H9 (cell line): ENCODE results near the gene MME. TPM values are rescaled to one million over a fixed set of nuclear protein-coding genes. Genes with fewer than 3 reads are reported as not detected.

Source experiments
- DNase-seq: peaks from one replicate; pipeline ENCODE4 v3.0.0-alpha.2; 2017
- H2AFZ ChIP-seq: one replicate; pipeline ENCODE4 v1.6.1; 2013; ENCODE audit warnings: mild to moderate bottlenecking, low read length, control low read depth, moderate library complexity
- H2AK5ac ChIP-seq: 2 replicates; pipeline ENCODE4 v1.6.1; 2013; ENCODE audit warnings: low read length, control low read depth, mixed read lengths; ENCODE audit not compliant: insufficient read length
- H2BK120ac ChIP-seq: one replicate; pipeline ENCODE4 v1.6.1; 2013; ENCODE audit warnings: low read depth, mild to moderate bottlenecking, low read length, control low read depth, inconsistent platforms; ENCODE audit not compliant: poor library complexity, severe bottlenecking
- H2BK12ac ChIP-seq: 2 replicates; pipeline ENCODE4 v1.6.1; 2013; ENCODE audit warnings: low read length, control low read depth, mixed read lengths, low read depth; ENCODE audit not compliant: insufficient read length
- H2BK15ac ChIP-seq: 2 replicates; pipeline ENCODE4 v1.6.1; 2013; ENCODE audit warnings: low read depth, low read length, control low read depth
- H2BK20ac ChIP-seq: one replicate; pipeline ENCODE4 v1.6.1; 2013; ENCODE audit warnings: low read depth, mild to moderate bottlenecking, low read length, control low read depth, inconsistent platforms; ENCODE audit not compliant: poor library complexity, severe bottlenecking
- H2BK5ac ChIP-seq: 2 replicates; pipeline ENCODE4 v1.6.1; 2013; ENCODE audit warnings: low read length, control low read depth, mixed read lengths; ENCODE audit not compliant: insufficient read length
- H3K14ac ChIP-seq: 2 replicates; pipeline ENCODE4 v1.6.1; 2013; ENCODE audit warnings: low read length, control low read depth; ENCODE audit not compliant: insufficient read depth
- H3K18ac ChIP-seq: 2 replicates; pipeline ENCODE4 v1.6.1; 2013; ENCODE audit warnings: low read depth, mild to moderate bottlenecking, mixed read lengths, low read length, control low read depth; ENCODE audit not compliant: insufficient read length
- H3K23ac ChIP-seq: 2 replicates; pipeline ENCODE4 v1.6.1; 2013; ENCODE audit warnings: low read length, control low read depth, mixed read lengths, low read depth; ENCODE audit not compliant: insufficient read length
- H3K23me2 ChIP-seq: 2 replicates; pipeline ENCODE4 v1.6.1; 2013; ENCODE audit warnings: low read depth, mild to moderate bottlenecking, mixed read lengths, low read length, control low read depth; ENCODE audit not compliant: insufficient read length, poor library complexity, severe bottlenecking
- H3K27ac ChIP-seq: 2 replicates; pipeline ENCODE4 v1.5.1; 2013; ENCODE audit warnings: low read length, control low read depth, mixed read lengths, low read depth; ENCODE audit not compliant: insufficient read length
- H3K27me3 ChIP-seq: 2 replicates; pipeline ENCODE4 v1.6.1; 2013; ENCODE audit warnings: low read length, control low read depth, inconsistent platforms; ENCODE audit not compliant: insufficient read depth
- H3K4ac ChIP-seq: 2 replicates; pipeline ENCODE4 v1.6.1; 2013; ENCODE audit warnings: low read depth, mild to moderate bottlenecking, control low read depth, inconsistent platforms, low read length, moderate library complexity
- H3K4me1 ChIP-seq: 2 replicates; pipeline ENCODE4 v1.6.1; 2013; ENCODE audit warnings: low read length, control low read depth, inconsistent platforms; ENCODE audit not compliant: insufficient read depth
- H3K4me2 ChIP-seq: 2 replicates; pipeline ENCODE4 v1.6.1; 2013; ENCODE audit warnings: low read length, control low read depth, mixed read lengths; ENCODE audit not compliant: insufficient read length, insufficient read depth
- H3K56ac ChIP-seq: 2 replicates; pipeline ENCODE4 v1.6.1; 2013; ENCODE audit warnings: low read depth, mild to moderate bottlenecking, mixed read lengths, low read length, control low read depth; ENCODE audit not compliant: insufficient read length
- H3K79me1 ChIP-seq: 2 replicates; pipeline ENCODE4 v1.6.1; 2013; ENCODE audit warnings: low read depth, mild to moderate bottlenecking, moderate library complexity, low read length, control low read depth, inconsistent platforms; ENCODE audit not compliant: insufficient read depth, poor library complexity, severe bottlenecking
- H3K79me2 ChIP-seq: 2 replicates; pipeline ENCODE4 v1.6.1; 2013; ENCODE audit warnings: low read length, control low read depth, inconsistent platforms; ENCODE audit not compliant: insufficient read depth
- H3K9ac ChIP-seq: 2 replicates; pipeline ENCODE4 v1.6.1; 2013; ENCODE audit warnings: low read length, control low read depth, mixed read lengths; ENCODE audit not compliant: insufficient read length; ENCODE audit errors: extremely low read depth
- H3K9me3 ChIP-seq: one replicate; pipeline ENCODE4 v1.6.1; 2013; ENCODE audit warnings: low read depth, low read length, inconsistent platforms; ENCODE audit not compliant: control insufficient read depth
- H3T11ph ChIP-seq: one replicate; pipeline ENCODE4 v1.6.1; 2013; ENCODE audit warnings: mild to moderate bottlenecking, low read length, control low read depth, inconsistent platforms
- H4K20me1 ChIP-seq: one replicate; pipeline ENCODE4 v1.6.1; 2013; ENCODE audit not compliant: control insufficient read depth, insufficient read length, insufficient read depth
- H4K5ac ChIP-seq: 2 replicates; pipeline ENCODE4 v1.6.1; 2013; ENCODE audit warnings: low read depth, mild to moderate bottlenecking, mixed read lengths, low read length, control low read depth; ENCODE audit not compliant: insufficient read length
- H4K8ac ChIP-seq: replicated peaks from 2 replicates; pipeline ENCODE4 v1.6.1; 2013; ENCODE audit warnings: low read length, control low read depth, mixed read lengths, low read depth; ENCODE audit not compliant: insufficient read length
- H4K91ac ChIP-seq: 2 replicates; pipeline ENCODE4 v1.6.1; 2013; ENCODE audit warnings: low read depth, mild to moderate bottlenecking, moderate library complexity, mixed read lengths, low read length, control low read depth; ENCODE audit not compliant: insufficient read length
- H3K27ac Mint-ChIP-seq, 3 experiments: 2 replicates in 2 of 3; 3 replicates in 1 of 3; pipeline ENCODE4 v1.8.0; 2020 to 2021; ENCODE audit warnings: mixed read lengths in 3 of 3, mild to moderate bottlenecking in 1 of 3, moderate library complexity in 1 of 3
- H3K27me3 Mint-ChIP-seq: 2 replicates; pipeline ENCODE4 v1.8.0; 2021; ENCODE audit warnings: low read depth, mild to moderate bottlenecking, moderate library complexity, mixed read lengths
- H3K36me3 Mint-ChIP-seq, 3 experiments: 2 replicates in 2 of 3; 3 replicates in 1 of 3; pipeline ENCODE4 v1.8.0; 2020 to 2021; ENCODE audit warnings: low read depth in 3 of 3, mixed read lengths in 3 of 3; ENCODE audit not compliant: insufficient read depth in 1 of 3
- H3K4me1 Mint-ChIP-seq, 2 experiments: 2 replicates each; pipeline ENCODE4 v1.8.0; 2020; ENCODE audit warnings: mixed read lengths in 2 of 2
- H3K4me3 Mint-ChIP-seq, 2 experiments: 2 replicates in 1 of 2; 3 replicates in 1 of 2; pipeline ENCODE4 v1.8.0; 2020 to 2021; ENCODE audit warnings: mild to moderate bottlenecking in 2 of 2, mixed read lengths in 2 of 2, moderate library complexity in 1 of 2
- H3K9me3 Mint-ChIP-seq, 2 experiments: 2 replicates in 1 of 2; 3 replicates in 1 of 2; pipeline ENCODE4 v1.8.0; 2020; ENCODE audit warnings: mild to moderate bottlenecking in 2 of 2, mixed read lengths in 2 of 2, moderate library complexity in 1 of 2
- WGBS: extraction: QIAGEN DNeasy Blood & Tissue Kit; methylation state at CpG from one replicate; pipeline ENCODE4 v1.1.7; 2013; ENCODE audit warnings: missing lambda C conversion rate, low lambda C conversion rate, mixed read lengths; ENCODE audit not compliant: insufficient read length; ENCODE audit errors: extremely low coverage; 5-methylcytosine and 5-hydroxymethylcytosine counted together
- total RNA-seq: library from RNA; stranded (reverse); gene quantifications from 2 replicates; pipeline ENCODE4 v1.2.1, GENCODE V29; 2021
- TF ChIP-seq, protein P1 (sequence below): fragments of 200-600 bp; sonication (generic); conservative IDR thresholded peaks from 3 replicates; pipeline ENCODE4 v1.8.0; 2021; ENCODE audit warnings: antibody characterized with exemption, mild to moderate bottlenecking

The MME gene
- total RNA-seq, 1 experiment from 2014 or later, result 16.4 TPM

DNA sequence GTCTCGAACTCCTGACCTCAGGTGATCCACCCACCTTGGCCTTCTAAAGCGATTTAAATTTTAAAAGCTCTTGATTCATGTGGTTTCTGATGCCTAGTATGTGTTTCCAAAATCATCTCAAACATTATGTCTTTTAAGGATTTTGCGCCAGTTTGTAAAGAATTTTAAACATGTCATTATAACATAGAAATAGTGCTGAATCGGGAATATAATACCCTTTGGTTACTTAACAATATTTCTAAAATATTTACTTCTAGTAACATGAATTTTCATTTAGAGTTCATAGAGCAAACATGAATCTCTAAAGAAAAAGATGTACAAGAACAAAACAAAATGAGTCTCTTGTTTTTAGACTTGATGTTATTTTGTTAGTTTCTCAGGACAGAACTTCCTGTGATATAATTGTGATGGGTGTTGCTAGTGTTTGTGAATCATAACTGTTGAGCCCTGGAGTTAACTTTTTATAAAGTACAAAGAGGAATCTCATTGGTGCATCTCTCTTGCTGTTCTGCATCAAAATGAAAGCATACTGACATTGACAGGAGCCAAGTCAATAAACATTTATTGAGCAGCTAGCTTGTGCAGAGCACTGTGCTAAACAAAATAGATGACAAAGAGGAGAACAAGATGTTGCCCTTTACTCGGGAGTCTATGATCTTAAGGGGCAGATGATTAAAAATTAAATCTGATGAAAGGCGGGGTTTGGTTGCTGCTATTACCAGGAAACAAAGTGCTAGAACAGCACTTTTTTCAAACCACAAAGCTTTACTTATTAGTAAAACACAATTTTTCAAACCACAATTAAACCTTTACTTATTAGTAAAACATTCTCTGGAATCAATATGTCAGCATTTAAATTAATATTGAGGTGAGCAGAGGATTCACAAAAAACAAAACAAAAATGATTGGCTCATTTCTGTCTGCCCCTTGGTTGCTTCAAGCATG is 73.4 kb downstream of the MME start:
- no peak overlapping the region for H2AK5ac ChIP-seq
- WGBS, result no CpG with 5 or more reads among the region's 6 CpGs

More for the DNA sequence above, 73.4 kb downstream of the MME start:
- Histone ChIP-seq H3K4me2 (no peak overlapping the region), H3K23ac (no peak overlapping the region), H4K20me1 (no peaks in the 10 kb centered on the region), H3K4me1 (no peaks in the 10 kb centered on the region), H2BK5ac (no peak overlapping the region), H3K9me3 (no peaks in the 10 kb centered on the region), H3T11ph (no peak overlapping the region), H3K9ac (no peak overlapping the region), H3K14ac (no peak overlapping the region), H4K8ac (no peak overlapping the region), H3K56ac (no peak overlapping the region), H2BK12ac (no peak overlapping the region), H3K18ac (no peak overlapping the region), H2AFZ (no peak overlapping the region), H2BK15ac (no peak overlapping the region), H3K27me3 (no peaks in the 10 kb centered on the region), H3K79me1 (no peaks in the 10 kb centered on the region), H3K79me2 (no peaks in the 10 kb centered on the region), H3K4ac (no peak overlapping the region), H4K5ac (no peak overlapping the region), H2BK120ac (no peak overlapping the region), H4K91ac (no peak overlapping the region), H3K23me2 (no peaks in the 10 kb centered on the region), H3K27ac (no peak overlapping the region), H2BK20ac (no peak overlapping the region)
- no peak overlapping the region; a peak in 1 of 7 replicates for H3K27ac Mint-ChIP-seq
- DNase-seq, result no peak
- TF ChIP-seq, protein P1, sequence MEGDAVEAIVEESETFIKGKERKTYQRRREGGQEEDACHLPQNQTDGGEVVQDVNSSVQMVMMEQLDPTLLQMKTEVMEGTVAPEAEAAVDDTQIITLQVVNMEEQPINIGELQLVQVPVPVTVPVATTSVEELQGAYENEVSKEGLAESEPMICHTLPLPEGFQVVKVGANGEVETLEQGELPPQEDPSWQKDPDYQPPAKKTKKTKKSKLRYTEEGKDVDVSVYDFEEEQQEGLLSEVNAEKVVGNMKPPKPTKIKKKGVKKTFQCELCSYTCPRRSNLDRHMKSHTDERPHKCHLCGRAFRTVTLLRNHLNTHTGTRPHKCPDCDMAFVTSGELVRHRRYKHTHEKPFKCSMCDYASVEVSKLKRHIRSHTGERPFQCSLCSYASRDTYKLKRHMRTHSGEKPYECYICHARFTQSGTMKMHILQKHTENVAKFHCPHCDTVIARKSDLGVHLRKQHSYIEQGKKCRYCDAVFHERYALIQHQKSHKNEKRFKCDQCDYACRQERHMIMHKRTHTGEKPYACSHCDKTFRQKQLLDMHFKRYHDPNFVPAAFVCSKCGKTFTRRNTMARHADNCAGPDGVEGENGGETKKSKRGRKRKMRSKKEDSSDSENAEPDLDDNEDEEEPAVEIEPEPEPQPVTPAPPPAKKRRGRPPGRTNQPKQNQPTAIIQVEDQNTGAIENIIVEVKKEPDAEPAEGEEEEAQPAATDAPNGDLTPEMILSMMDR, result no peak
- no peak overlapping the region for H3K4me3 Mint-ChIP-seq
- H3K4me1 Mint-ChIP-seq, result no peaks in the 10 kb centered on the region
- H3K36me3 Mint-ChIP-seq, result no peaks in the 10 kb centered on the region; a peak in 1 of 7 replicates
- H3K27me3 Mint-ChIP-seq, result no peaks in the 10 kb centered on the region
- no peaks in the 10 kb centered on the region for H3K9me3 Mint-ChIP-seq
